Thyroid gland (tissue), 4 donors: ENCODE measurements around the gene PAQR5. TPM values are rescaled to one million over a fixed set of nuclear protein-coding genes. Genes with fewer than 3 reads are reported as not detected.

Experiments
- DNase-seq, 2 donors: peaks; one replicate each; pipeline ENCODE4 v3.0.0-alpha.2; 2019
- H3K27ac ChIP-seq, 3 donors: fragments of 200-600 bp; sonication (generic); 1 replicate in 2 of 3; 2 replicates in 1 of 3; pipeline ENCODE4 v1.5.1; 2016 to 2019; ENCODE audit warnings: mild to moderate bottlenecking in 1 of 3, moderate library complexity in 1 of 3
- H3K27me3 ChIP-seq: fragments of 200-600 bp; sonication (generic); one replicate; pipeline ENCODE4 v1.5.1; 2019
- H3K36me3 ChIP-seq, 2 donors: fragments of 200-600 bp; sonication (generic); one replicate each; pipeline ENCODE4 v1.5.1; 2016 to 2019
- H3K4me1 ChIP-seq, 2 donors: fragments of 200-600 bp; sonication (generic); one replicate each; pipeline ENCODE4 v1.5.1; 2017 to 2019
- H3K4me3 ChIP-seq, 3 donors: fragments of 200-600 bp; sonication (generic); replicated peaks in 1 of 3; 1 replicate in 2 of 3; 2 replicates in 1 of 3; pipeline ENCODE4 v1.5.1; 2016; ENCODE audit warnings: mild to moderate bottlenecking in 1 of 3
- H3K9me3 ChIP-seq: fragments of 200-600 bp; sonication (generic); one replicate; pipeline ENCODE4 v1.5.1; 2017
- POLR2A ChIP-seq, 2 donors: fragments of 450-650 bp; IDR thresholded peaks; one replicate each; pipeline ENCODE4 v1.6.1; 2017; ENCODE audit warnings: antibody characterized with exemption in 2 of 2, mild to moderate bottlenecking in 2 of 2, moderate library complexity in 1 of 2
- WGBS, 2 donors: methylation state at CpG; one replicate each; pipeline ENCODE4 v1.1.5; 2017; 5-methylcytosine and 5-hydroxymethylcytosine counted together
- intact Hi-C: fragments of 100-400 bp; cut with DNase I; formaldehyde crosslinking; loops from one replicate; pipeline ENCODE4 v1.15.1; 2023
- total RNA-seq, 4 donors: library from RNA; depleted of rRNA; stranded (reverse); fragments of >200 nt; gene quantifications; one replicate each; pipeline ENCODE4 v1.2.3, GENCODE V29; 2016
- TF ChIP-seq, protein P1 (sequence below), 6 experiments: fragments of 200-600 bp in 3 of 6; fragments of 450-650 bp in 3 of 6; sonication (generic) in 3 of 6; IDR thresholded peaks; one replicate each; pipeline ENCODE4 v1.5.1; 2016 to 2019; ENCODE audit warnings: antibody characterized with exemption in 6 of 6, mild to moderate bottlenecking in 2 of 6, inconsistent platforms in 1 of 6, moderate library complexity in 1 of 6

Gene PAQR5
- total RNA-seq, 4 donors from 2014 or later: 0.24 to 1.5 (median 0.65) TPM

- no peaks in the 10 kb centered on the region for H3K36me3 ChIP-seq
- no peak for DNase-seq
- H3K4me3 ChIP-seq: no peak overlapping the region
- H3K9me3 ChIP-seq: no peaks in the 10 kb centered on the region
- H3K4me1 ChIP-seq: no peaks in the 10 kb centered on the region
- intact Hi-C loops: no loop called here
- 81 to 92% methylated on average over 4 of the region's 4 CpGs for WGBS, 2 donors
- TF ChIP-seq POLR2A (IDR thresholded peaks at IDR 0.05): no peak
- TF ChIP-seq, protein P1, sequence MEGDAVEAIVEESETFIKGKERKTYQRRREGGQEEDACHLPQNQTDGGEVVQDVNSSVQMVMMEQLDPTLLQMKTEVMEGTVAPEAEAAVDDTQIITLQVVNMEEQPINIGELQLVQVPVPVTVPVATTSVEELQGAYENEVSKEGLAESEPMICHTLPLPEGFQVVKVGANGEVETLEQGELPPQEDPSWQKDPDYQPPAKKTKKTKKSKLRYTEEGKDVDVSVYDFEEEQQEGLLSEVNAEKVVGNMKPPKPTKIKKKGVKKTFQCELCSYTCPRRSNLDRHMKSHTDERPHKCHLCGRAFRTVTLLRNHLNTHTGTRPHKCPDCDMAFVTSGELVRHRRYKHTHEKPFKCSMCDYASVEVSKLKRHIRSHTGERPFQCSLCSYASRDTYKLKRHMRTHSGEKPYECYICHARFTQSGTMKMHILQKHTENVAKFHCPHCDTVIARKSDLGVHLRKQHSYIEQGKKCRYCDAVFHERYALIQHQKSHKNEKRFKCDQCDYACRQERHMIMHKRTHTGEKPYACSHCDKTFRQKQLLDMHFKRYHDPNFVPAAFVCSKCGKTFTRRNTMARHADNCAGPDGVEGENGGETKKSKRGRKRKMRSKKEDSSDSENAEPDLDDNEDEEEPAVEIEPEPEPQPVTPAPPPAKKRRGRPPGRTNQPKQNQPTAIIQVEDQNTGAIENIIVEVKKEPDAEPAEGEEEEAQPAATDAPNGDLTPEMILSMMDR (IDR thresholded peaks at IDR 0.05): no peak
- no peak overlapping the region for H3K27ac ChIP-seq
- H3K27me3 ChIP-seq: no peaks in the 10 kb centered on the region
Measured at GRCh38 chr15:69422336-69422895, 123.7 kb downstream of the PAQR5 start.

GRCh38 chr15:69424001-69424400 lies 125.3 kb downstream of the PAQR5 start:
- no peaks in the 10 kb centered on the region for H3K9me3 ChIP-seq
- TF ChIP-seq, protein P1 (IDR thresholded peaks at IDR 0.05): no peak
- no peak for TF ChIP-seq POLR2A (IDR thresholded peaks at IDR 0.05)
- H3K27me3 ChIP-seq: no peaks in the 10 kb centered on the region
- intact Hi-C loops: no loop called here
- no peak for DNase-seq
- no peaks in the 10 kb centered on the region for H3K4me1 ChIP-seq
- no peak overlapping the region for H3K4me3 ChIP-seq
- H3K36me3 ChIP-seq: no peaks in the 10 kb centered on the region
- 93 to 95% methylated on average over 2 of the region's 2 CpGs for WGBS, 2 donors
- no peak overlapping the region for H3K27ac ChIP-seq

DNA sequence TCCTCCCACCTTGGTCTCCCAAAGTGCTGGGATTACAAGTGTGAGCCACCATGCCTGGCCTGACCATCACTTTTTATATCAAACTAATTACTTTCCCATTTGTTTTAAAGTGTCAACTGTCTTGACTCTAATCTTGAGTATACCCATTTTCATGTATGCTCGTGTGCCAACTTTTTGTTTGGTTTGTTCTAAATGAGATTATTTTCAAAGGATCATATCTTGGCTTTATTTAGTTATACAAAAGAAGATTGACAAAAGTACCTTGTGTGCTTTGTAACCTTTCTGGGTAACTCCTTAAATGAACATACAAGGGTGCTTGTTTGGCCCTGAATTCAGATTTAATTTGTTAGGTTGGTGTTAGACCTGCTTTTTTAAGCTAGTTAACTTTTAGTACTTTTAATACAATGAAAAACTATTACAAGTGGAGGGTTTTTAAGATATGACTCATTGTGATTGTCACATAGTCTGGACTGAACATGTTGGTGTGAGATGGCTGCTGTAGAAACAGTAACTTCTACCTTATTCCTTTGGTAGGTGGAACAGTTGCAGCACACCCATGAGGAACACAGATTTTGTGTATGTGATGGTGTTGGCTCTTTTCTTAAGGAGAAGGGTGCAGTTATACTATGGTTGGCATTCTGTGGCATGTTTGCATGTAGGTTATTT lies 126.2 kb downstream of the PAQR5 start:
- no peak overlapping the region for H3K27ac ChIP-seq
- no peak for DNase-seq
- H3K4me1 ChIP-seq: no peaks in the 10 kb centered on the region
- H3K27me3 ChIP-seq: no peaks in the 10 kb centered on the region
- H3K9me3 ChIP-seq: no peaks in the 10 kb centered on the region
- no peak overlapping the region for H3K4me3 ChIP-seq
- intact Hi-C loops: no loop called here
- 98 to 100% methylated on average over 1 of the region's 1 CpG for WGBS, 2 donors
- no peaks in the 10 kb centered on the region for H3K36me3 ChIP-seq
- TF ChIP-seq, protein P1 (IDR thresholded peaks at IDR 0.05): no peak
- TF ChIP-seq POLR2A (IDR thresholded peaks at IDR 0.05): no peak

- Histone ChIP-seq H3K4me3 (no peak overlapping the region), H3K9me3 (no peaks in the 10 kb centered on the region), H3K4me1 (no peaks in the 10 kb centered on the region), H3K27me3 (no peaks in the 10 kb centered on the region), H3K27ac (no peak overlapping the region), H3K36me3 (no peaks in the 10 kb centered on the region)
- intact Hi-C loops: no loop called here
- 96 to 98% methylated on average over 1 of the region's 1 CpG for WGBS, 2 donors
- no peak for DNase-seq
- TF ChIP-seq, protein P1 (IDR thresholded peaks at IDR 0.05): no peak
- no peak for TF ChIP-seq POLR2A (IDR thresholded peaks at IDR 0.05)
Measured at GRCh38 chr15:69433831-69434230, 135.1 kb downstream of the PAQR5 start.

- Histone ChIP-seq H3K9me3 (no peaks in the 10 kb centered on the region), H3K27me3 (no peaks in the 10 kb centered on the region), H3K36me3 (no peaks in the 10 kb centered on the region), H3K27ac (no peak overlapping the region), H3K4me3 (no peak overlapping the region), H3K4me1 (no peaks in the 10 kb centered on the region)
- DNase-seq: no peak
- 95 to 98% methylated on average over 5 of the region's 5 CpGs for WGBS, 2 donors
- intact Hi-C loops: no loop called here
- no peak for TF ChIP-seq POLR2A (IDR thresholded peaks at IDR 0.05)
- TF ChIP-seq, protein P1 (IDR thresholded peaks at IDR 0.05): no peak
Measured at GRCh38 chr15:69434238-69434637, 135.5 kb downstream of the PAQR5 start.
